DMS 273 (cell line): Measurements from ENCODE around the gene HACD1.

Experiments
- DNase-seq: peaks from one replicate; lab custom pipeline; 2025; ENCODE audit not compliant: unreplicated experiment; lab: John Stamatoyannopoulos, UW

Gene HACD1

DNA sequence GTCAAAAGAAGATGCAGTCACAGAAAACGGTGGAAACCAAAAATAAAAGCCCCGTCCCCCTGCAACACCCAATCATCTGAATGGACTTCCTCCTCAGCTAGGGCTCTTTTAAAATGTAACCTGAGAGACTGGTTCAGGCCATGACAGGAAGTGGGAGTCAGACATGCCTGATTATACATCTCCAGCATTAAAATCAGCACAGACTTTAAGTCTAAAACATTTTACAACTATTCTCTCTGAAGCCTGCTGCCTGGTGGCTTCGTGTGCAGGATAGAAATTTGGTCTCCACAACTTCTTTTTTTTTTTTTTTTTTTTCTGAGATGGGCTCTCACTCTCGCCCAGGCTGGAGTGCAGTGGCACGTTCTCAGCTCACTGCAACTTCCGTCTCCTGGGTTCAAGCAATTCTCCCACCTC lies 30.3 kb downstream of the HACD1 start:
- DNase-seq: no peak

DNA sequence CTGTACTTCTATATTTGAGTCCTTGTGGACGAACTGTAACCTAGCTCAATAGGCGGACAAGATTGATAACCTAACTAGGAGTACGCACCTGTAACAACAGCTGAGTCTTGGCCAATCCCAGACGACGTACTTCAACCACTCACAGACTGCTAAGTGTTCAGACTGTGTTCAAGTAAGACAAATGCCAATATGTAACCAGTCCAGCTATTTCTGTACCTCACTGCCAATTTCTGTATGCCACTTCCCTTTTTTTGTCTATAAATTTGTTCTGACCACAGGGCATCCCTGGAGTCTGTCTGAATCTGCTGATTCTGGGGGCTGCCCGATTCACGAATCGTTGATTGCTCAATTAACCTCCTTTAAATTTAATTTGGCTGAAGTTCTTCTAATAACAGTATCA lies 32.2 kb downstream of the HACD1 start:
- no peak for DNase-seq

DNA sequence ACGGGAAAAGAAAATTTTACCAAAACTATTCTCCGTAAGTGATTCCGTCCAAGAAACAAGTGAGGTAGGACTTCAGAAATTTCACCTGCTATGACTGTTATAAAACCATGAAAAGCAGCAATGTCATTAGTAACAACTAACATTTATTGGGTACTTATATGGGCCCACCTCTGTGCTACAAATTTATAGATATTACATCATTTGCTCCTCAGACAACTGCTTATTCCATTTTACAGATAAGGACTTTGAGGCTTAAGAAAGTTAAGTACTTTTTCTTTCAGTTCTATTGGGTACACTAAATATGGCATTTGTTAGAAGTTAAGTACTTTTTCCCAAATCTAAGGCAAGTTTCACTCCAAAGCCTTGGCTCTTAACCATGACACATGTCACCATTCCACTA lies 36.3 kb downstream of the HACD1 start:
- DNase-seq: no peak

DNA sequence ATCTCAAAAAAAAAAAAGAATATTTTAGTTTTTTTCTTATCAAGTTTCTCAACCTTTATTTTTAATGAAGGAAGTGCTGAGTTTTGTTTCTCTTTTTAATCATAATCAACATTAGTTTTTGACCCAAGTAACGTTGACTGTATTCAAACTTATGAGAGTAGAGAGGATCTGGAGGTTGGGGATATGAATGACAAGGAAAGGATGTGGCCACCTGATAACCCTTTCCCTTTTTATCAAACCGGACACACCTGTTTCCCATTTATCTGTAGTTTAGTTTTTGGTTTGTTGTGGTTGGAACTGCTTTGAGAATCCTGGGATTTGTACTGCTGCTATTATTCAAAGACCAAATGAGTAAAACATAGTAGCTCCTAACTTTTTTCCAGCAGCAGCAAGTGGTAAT lies 38.6 kb downstream of the HACD1 start:
- no peak for DNase-seq

DNA sequence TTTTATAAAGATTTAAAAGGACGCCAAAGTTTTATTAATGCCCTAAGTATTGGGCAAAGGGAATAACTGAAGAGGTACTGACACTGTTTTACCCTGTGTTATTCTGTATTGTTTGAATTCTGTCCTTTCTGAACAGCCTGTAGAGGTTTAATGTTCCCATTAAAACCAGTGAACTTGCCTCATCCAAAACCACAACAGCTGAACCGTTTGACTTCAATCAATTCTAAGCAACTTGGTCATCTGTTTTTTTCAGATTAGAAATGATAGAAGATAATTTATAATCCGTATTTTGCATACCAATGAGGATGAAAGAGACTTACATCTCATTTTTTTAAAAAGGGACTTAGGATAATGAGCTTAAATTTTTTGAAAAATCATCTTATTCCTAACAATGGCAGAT lies 40.4 kb downstream of the HACD1 start:
- no peak for DNase-seq

DNA sequence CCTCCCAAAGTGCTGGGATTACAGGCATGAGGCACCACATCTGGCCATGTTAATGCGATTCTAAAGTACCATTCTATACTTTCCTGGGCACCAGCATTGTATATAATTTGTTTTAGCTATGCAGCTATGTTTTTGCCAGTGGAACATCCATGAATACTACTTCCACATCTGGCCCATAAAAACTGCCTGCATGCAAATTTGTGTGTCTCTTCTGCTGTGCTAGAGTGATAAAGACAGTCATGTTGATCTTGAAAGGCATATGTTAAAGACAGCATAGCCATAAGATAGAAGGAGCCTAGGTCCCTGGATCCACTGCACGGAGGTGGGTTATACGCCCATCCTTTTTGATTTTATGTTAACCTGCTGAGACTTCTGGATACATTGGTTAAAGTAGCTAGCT lies 52.3 kb downstream of the HACD1 start:
- no peak for DNase-seq

DNA sequence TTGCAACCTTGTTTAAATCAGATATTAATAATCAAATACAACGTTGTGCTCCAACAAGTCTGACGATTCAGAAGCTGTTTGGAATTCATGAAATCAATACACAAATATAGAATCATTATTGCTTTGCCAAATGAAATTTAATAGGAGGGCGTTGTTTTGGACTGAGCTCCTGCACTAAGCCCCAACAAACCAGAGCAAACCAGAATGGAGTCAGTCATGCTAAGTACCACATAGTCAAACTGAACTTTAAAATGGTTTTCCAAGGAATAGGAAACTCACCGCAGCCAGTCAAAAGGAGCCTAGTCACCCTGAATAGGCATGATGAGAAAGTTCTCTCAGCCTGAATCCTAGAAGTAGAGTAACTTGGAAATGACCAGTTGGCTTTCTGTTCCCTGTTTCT lies 53.7 kb downstream of the HACD1 start:
- no peak for DNase-seq

DNA sequence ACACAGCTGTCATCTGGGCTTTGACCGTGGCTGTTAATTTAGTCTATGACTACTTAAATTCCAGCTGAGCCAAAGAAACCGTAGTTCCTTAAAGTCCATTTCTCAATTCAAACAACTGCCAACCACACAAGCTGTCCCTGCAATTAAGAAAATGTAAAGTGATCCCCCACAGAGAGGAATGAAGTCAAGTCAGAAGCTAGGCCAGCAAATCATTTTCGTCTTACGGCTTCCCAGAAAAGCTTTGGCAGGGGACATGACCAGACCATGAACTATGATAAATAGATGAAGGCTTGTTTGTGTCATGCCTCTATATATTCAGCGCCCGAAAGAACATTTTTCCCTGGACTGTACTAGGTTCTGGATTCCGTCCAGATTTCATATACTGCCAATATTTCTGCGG lies 54.6 kb downstream of the HACD1 start:
- peak; percentile 67 for DNase-seq

DNA sequence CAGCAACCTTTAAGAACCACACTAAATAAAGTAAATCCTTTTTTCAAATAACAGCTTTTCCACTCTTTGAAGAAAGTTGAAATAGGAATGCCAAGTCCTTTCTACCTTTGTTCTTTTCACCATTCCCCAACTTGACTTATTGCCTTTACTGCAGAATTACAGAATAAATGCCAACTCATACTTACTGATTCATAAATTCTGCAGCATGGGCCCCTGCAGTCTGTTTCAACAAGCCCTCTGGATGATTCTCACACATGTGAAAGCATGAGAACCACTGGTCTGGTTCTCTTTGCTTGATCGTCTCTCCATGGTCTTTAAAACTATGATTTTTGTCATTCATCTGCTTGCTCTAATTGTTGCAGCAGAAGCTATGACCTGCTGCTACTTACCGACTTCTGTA lies 56.1 kb downstream of the HACD1 start:
- DNase-seq: no peak

DNA sequence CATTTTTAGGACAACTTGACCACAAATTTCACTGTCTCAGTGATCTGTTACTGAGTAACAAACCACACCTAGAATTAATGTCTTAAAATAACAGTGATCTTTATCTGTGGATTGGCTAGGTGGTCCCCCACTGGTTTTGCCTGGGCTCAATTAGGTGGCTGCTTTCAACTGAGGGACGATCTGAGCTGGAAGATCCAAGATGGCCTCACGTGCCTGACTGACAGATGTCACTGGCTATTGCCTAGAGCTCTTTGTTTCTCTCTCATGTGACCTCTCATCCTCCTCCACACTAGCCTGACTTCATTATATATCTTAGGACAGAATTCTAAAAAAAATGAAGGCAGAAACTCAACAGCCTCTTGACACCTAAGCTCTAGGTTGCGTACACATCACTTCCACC lies 59.7 kb downstream of the HACD1 start:
- DNase-seq: no peak

DNA sequence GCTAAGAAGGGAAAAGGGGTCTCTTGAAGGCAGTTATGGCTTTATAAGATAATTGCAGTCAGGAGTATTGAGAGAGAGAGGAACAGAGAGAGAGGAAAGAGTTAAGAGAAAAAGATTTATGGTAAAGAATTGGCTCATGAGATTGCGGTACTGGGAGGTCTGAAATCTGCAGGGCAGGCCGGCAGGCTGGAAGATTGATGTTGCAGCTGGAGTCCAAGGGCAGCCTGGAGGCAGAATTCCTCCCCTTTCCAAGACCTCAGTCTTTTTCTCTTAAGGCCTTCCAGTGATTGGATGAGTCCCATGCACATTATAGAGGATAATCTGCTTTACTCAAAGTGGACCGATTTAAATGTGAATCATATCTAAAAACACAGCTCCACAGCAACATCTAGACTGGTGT lies 68.4 kb downstream of the HACD1 start:
- no peak for DNase-seq

DNA sequence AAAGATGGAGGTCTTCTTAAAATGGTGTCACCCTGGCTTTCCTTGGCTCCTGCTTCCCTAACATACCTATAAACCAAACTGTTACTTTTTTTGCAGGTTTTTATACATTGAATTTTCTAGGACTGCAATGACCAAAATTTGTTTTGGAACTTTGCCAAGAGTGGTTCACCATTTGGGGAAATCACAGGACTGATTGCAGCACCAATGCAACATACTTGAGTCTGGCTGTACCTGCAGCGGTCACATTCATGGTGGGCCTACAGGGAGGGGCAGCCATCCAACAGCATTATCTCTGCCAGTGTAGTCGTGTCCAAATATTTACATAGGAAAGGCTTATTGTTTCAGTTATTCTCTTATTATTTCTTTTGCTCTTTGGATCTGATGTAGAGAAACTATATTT lies 69.0 kb downstream of the HACD1 start:
- no peak for DNase-seq

DNA sequence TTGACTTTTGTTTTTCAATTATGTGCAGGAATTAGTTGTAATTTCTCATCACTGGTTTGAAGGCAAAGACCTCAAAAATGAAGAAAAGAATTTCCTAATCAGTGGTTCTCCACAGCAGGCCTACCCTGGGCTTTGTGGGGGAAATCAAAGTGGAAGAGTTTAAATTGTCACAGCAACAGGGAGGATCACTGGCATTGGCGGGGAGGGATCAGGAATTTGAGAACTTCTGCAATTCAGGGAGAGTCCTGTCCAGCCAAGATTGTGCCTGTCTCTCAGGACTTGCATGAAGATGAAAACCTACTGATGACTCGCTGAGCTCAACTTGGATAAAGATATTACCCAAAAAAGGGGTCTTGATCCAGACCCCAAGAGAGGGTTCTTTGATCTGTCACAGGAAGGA lies 70.1 kb downstream of the HACD1 start:
- no peak for DNase-seq

DNA sequence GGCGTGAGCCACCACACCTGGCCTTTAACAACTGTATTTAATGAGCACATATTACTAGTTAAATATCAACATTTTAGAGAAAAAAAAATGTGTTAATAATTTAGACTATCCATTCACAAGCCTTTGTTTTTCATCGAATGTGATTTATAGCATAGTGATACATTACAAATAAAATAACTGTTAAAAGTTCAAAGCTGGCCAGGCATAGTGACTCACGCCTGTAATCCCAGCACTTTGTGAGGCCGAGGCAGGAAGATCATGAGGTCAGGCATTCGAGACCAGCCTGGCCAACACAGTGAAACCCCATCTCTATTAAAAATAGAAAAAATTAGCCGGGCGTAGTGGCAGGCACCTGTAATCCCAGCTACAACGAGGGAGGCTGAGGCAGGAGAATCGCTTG lies 72.7 kb downstream of the HACD1 start:
- DNase-seq: no peak
